ENCODE results near the gene ELK3.
"Not testable (repeated sequence)": the region's sequence is repeated elsewhere in the genome, so short reads cannot be mapped to it uniquely, and the experiment has no call there.

Gene ELK3

GRCh38 chr12:96315741-96316481 lies 121.7 kb downstream of the ELK3 start:
- H3K4me1 Mint-ChIP-seq (ENCODE audit: low read depth); intact Hi-C loops (cut with micrococcal nuclease); H3K9me3 Mint-ChIP-seq; H3K36me3 Mint-ChIP-seq (ENCODE audit: low read depth); H3K27me3 Mint-ChIP-seq: not testable (repeated sequence)
- peak overlapping the region; percentile 30 for H3K27ac Mint-ChIP-seq
- H3K4me3 Mint-ChIP-seq = peak overlapping the region; percentile 76

- H3K4me1 Mint-ChIP-seq (ENCODE audit: low read depth); H3K27ac Mint-ChIP-seq; H3K4me3 Mint-ChIP-seq; intact Hi-C loops (cut with micrococcal nuclease); H3K27me3 Mint-ChIP-seq; H3K9me3 Mint-ChIP-seq: not testable (repeated sequence)
- peaks cover 17% of the 10 kb centered on the region for H3K36me3 Mint-ChIP-seq (ENCODE audit: low read depth)
Measured at GRCh38 chr12:96317801-96318200, 123.6 kb downstream of the ELK3 start.
